Osteoblast (primary cell): ENCODE measurements around the gene C16orf74. TPM values are rescaled to one million over a fixed set of nuclear protein-coding genes. Genes with fewer than 3 reads are reported as not detected.

Experiments
- DNase-seq: peaks from one replicate; pipeline ENCODE4 v3.0.0; 2011; ENCODE audit warnings: low spot score, mixed read lengths; ENCODE audit not compliant: insufficient read length; ENCODE audit errors: missing footprints
- H2AFZ ChIP-seq: 2 replicates; pipeline ENCODE4 v1.6.0; 2011; ENCODE audit warnings: mild to moderate bottlenecking, low read length
- H3K27ac ChIP-seq: 2 replicates; pipeline ENCODE4 v1.5.1; 2011; ENCODE audit warnings: mild to moderate bottlenecking, low read depth, low read length, moderate library complexity
- H3K27me3 ChIP-seq: 2 replicates; pipeline ENCODE4 v1.6.0; 2012; ENCODE audit warnings: mild to moderate bottlenecking, control low read depth, inconsistent platforms, low read length, moderate library complexity; ENCODE audit not compliant: insufficient read depth
- H3K36me3 ChIP-seq: 2 replicates; pipeline ENCODE4 v1.5.1; 2011; ENCODE audit warnings: mild to moderate bottlenecking, low read length, control low read depth, moderate library complexity; ENCODE audit not compliant: insufficient read depth
- H3K4me1 ChIP-seq: 2 replicates; pipeline ENCODE4 v1.5.1; 2011; ENCODE audit warnings: mild to moderate bottlenecking, low read length, control low read depth, moderate library complexity; ENCODE audit not compliant: insufficient read depth
- H3K4me2 ChIP-seq: 2 replicates; pipeline ENCODE4 v1.6.0; 2011; ENCODE audit warnings: mild to moderate bottlenecking, low read length; ENCODE audit not compliant: insufficient read depth
- H3K4me3 ChIP-seq: fragments of 200-600 bp; sonication (generic); 3 replicates; pipeline ENCODE4 v1.5.1; 2012; ENCODE audit warnings: mild to moderate bottlenecking, low read length, inconsistent platforms; ENCODE audit not compliant: insufficient read depth
- H3K79me2 ChIP-seq: 2 replicates; pipeline ENCODE4 v1.6.0; 2012; ENCODE audit warnings: mild to moderate bottlenecking, low read length, control low read depth, inconsistent platforms; ENCODE audit not compliant: insufficient read depth
- H3K9me3 ChIP-seq: 2 replicates; pipeline ENCODE4 v1.5.1; 2011; ENCODE audit warnings: low read depth, low read length, control low read depth
- H4K20me1 ChIP-seq: 2 replicates; pipeline ENCODE4 v1.6.0; 2012; ENCODE audit warnings: mild to moderate bottlenecking, low read length, control low read depth; ENCODE audit not compliant: insufficient read depth
- CTCF ChIP-seq: IDR thresholded peaks from 2 replicates; pipeline ENCODE4 v1.5.1; 2011; ENCODE audit warnings: mild to moderate bottlenecking, low read depth, low read length, moderate library complexity; ENCODE audit errors: extremely low read depth
- total RNA-seq: library from RNA; depleted of rRNA; stranded (reverse); fragments of >200 nt; gene quantifications from 2 replicates; pipeline ENCODE4 v1.2.3, GENCODE V29; 2012

C16orf74 gene
- 0.59 and 0.72 TPM in 2 replicates for total RNA-seq

- Histone ChIP-seq H3K9me3 (no peaks in the 10 kb centered on the region), H3K27me3 (no peaks in the 10 kb centered on the region), H3K79me2 (no peaks in the 10 kb centered on the region), H3K27ac (no peak within 1 kb of the TSS), H2AFZ (peak within 1 kb of the TSS; percentile 85), H3K36me3 (no peaks in the 10 kb centered on the region), H3K4me1 (peaks cover 17% of the 10 kb centered on the region), H4K20me1 (no peaks in the 10 kb centered on the region), H3K4me3 (peak within 1 kb of the TSS; percentile 75), H3K4me2 (peak within 1 kb of the TSS; percentile 82)
- TF ChIP-seq CTCF, result no peak
- DNase-seq, result peak; percentile 99
Measured at GRCh38 chr16:85750827-85751697, at the start of gene C16orf74. TSS of gene C16orf74 (minus strand) at chr16:85751096. CDS start at chr16:85735217, 15,879 bp downstream.

- peak overlapping the region; percentile 70 for H2AFZ ChIP-seq
Measured at GRCh38 chr16:85800321-85800669, 49.4 kb upstream of the C16orf74 start.

GRCh38 chr16:85799497-85800320 lies 48.8 kb upstream of the C16orf74 start, which contains the start of the genes COX4I1 and EMC8:
TSS of gene COX4I1 (plus strand) at chr16:85799695. CDS start at chr16:85801206, 1,511 bp downstream.
TSS of gene EMC8 (minus strand) at chr16:85799544. CDS start at chr16:85799295, 249 bp downstream.
- Histone ChIP-seq H4K20me1 (peaks cover 61% of the 10 kb centered on the region), H3K27me3 (no peaks in the 10 kb centered on the region), H3K79me2 (peaks cover 86% of the 10 kb centered on the region), H3K27ac (peak within 1 kb of the TSS; percentile 97), H3K4me2 (peak within 1 kb of the TSS; percentile 99), H2AFZ (peak within 1 kb of the TSS; percentile 70), H3K4me3 (peak within 1 kb of the TSS; percentile 96), H3K36me3 (peaks cover 54% of the 10 kb centered on the region), H3K4me1 (peaks cover 9% of the 10 kb centered on the region), H3K9me3 (no peaks in the 10 kb centered on the region)
- no peak for TF ChIP-seq CTCF
- DNase-seq, result peak; percentile 99

More at GRCh38 chr16:85800321-85800669, 49.4 kb upstream of the C16orf74 start:
- Histone ChIP-seq H3K4me1 (peaks cover 9% of the 10 kb centered on the region), H3K9me3 (no peaks in the 10 kb centered on the region), H4K20me1 (peaks cover 55% of the 10 kb centered on the region), H3K27ac (peak overlapping the region; percentile 97), H3K79me2 (peaks cover 80% of the 10 kb centered on the region), H3K36me3 (peaks cover 57% of the 10 kb centered on the region), H3K4me2 (peak overlapping the region; percentile 99), H3K4me3 (peak overlapping the region; percentile 96), H3K27me3 (no peaks in the 10 kb centered on the region)
- peak; percentile 89 for DNase-seq
- no peak for TF ChIP-seq CTCF
